GM19238 (cell line): ENCODE measurements around the gene GAGE12G.
"Not testable (repeated sequence)": the region's sequence is repeated elsewhere in the genome, so short reads cannot be mapped to it uniquely, and the experiment has no call there.

Source experiments
- DNase-seq: peaks from one replicate; pipeline ENCODE4 v3.0.0; 2011; ENCODE audit warnings: low spot score; ENCODE audit not compliant: insufficient read length

Gene GAGE12G, protein sequence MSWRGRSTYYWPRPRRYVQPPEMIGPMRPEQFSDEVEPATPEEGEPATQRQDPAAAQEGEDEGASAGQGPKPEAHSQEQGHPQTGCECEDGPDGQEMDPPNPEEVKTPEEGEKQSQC

DNA sequence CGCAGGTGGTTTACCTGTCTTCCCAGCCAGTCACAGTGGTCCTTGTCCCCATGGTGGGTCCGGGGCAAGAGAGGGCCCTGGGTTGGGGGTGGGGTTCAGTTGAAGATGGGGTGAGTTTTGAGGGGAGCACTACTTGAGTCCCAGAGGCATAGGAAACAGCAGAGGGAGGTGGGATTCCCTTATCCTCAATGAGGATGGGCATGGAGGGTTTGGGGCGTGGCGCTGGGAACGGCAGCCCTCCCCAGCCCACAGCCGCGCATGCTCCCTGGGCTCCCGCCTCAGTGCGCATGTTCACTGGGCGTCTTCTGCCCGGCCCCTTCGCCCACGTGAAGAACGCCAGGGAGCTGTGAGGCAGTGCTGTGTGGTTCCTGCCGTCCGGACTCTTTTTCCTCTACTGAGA, at the start of gene GAGE12G:
Gene GAGE12G, plus strand, starts transcription at position 301 of the 400 bp plus-strand sequence. CDS start 1,155 bp downstream, outside the sequence.
- not testable (repeated sequence) for DNase-seq

DNA sequence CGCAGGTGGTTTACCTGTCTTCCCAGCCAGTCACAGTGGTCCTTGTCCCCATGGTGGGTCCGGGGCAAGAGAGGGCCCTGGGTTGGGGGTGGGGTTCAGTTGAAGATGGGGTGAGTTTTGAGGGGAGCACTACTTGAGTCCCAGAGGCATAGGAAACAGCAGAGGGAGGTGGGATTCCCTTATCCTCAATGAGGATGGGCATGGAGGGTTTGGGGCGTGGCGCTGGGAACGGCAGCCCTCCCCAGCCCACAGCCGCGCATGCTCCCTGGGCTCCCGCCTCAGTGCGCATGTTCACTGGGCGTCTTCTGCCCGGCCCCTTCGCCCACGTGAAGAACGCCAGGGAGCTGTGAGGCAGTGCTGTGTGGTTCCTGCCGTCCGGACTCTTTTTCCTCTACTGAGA, 38.3 kb upstream of the GAGE12G start, which contains the start of gene GAGE12C:
Gene GAGE12C, plus strand, starts transcription at position 301 of the 400 bp plus-strand sequence. CDS start 1,155 bp downstream, outside the sequence.
- not testable (repeated sequence) for DNase-seq

DNA sequence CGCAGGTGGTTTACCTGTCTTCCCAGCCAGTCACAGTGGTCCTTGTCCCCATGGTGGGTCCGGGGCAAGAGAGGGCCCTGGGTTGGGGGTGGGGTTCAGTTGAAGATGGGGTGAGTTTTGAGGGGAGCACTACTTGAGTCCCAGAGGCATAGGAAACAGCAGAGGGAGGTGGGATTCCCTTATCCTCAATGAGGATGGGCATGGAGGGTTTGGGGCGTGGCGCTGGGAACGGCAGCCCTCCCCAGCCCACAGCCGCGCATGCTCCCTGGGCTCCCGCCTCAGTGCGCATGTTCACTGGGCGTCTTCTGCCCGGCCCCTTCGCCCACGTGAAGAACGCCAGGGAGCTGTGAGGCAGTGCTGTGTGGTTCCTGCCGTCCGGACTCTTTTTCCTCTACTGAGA, 28.8 kb upstream of the GAGE12G start, which contains the start of gene GAGE12D:
Gene GAGE12D, plus strand, starts transcription at position 301 of the 400 bp plus-strand sequence. CDS start 1,155 bp downstream, outside the sequence.
- DNase-seq: not testable (repeated sequence)

DNA sequence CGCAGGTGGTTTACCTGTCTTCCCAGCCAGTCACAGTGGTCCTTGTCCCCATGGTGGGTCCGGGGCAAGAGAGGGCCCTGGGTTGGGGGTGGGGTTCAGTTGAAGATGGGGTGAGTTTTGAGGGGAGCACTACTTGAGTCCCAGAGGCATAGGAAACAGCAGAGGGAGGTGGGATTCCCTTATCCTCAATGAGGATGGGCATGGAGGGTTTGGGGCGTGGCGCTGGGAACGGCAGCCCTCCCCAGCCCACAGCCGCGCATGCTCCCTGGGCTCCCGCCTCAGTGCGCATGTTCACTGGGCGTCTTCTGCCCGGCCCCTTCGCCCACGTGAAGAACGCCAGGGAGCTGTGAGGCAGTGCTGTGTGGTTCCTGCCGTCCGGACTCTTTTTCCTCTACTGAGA, 19.2 kb upstream of the GAGE12G start, which contains the start of gene GAGE12E:
Gene GAGE12E, plus strand, starts transcription at position 301 of the 400 bp plus-strand sequence. CDS start 1,155 bp downstream, outside the sequence.
- not testable (repeated sequence) for DNase-seq

DNA sequence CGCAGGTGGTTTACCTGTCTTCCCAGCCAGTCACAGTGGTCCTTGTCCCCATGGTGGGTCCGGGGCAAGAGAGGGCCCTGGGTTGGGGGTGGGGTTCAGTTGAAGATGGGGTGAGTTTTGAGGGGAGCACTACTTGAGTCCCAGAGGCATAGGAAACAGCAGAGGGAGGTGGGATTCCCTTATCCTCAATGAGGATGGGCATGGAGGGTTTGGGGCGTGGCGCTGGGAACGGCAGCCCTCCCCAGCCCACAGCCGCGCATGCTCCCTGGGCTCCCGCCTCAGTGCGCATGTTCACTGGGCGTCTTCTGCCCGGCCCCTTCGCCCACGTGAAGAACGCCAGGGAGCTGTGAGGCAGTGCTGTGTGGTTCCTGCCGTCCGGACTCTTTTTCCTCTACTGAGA, 9.7 kb upstream of the GAGE12G start, which contains the start of gene GAGE12F:
Gene GAGE12F, plus strand, starts transcription at position 301 of the 400 bp plus-strand sequence. CDS start 1,155 bp downstream, outside the sequence.
- DNase-seq: not testable (repeated sequence)

DNA sequence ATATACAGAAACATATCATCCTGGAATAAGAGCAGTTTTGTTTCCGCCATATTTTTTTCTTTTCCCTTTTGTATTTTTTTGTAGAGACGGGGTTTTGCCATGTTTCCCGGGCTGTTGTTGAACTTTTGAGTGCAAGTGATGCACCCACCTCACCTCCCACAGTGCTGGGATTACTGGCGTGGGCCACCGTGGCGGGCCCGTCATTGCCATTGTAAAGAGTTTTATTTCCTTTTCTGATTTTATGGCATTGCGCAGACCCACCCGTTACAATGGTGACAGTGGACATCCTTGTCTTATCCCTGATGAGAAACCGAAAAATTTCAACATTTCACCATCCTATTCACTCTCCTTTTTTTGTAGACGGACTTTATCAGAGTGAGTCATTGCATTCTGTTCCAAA, 1.5 kb upstream of the GAGE12G start:
- not testable (repeated sequence) for DNase-seq

DNA sequence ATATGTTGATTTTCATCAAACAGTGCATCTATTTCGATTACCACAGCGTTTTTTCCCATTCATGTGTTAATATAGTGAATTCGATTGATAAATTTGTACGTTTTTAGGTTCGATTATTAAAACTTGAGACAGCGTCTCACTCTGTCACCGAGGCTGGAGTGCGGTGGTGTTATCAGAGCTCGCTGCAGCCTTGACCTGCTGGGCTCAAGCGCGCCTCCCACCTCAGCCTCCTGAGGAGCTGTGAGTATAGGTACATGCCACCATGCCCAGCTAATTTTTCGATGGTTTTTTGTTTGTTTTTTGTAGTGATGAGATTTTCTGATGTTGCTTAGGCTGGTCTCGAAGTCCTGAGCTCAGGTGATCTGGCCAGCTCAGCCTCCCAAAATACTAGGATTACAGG, 1.0 kb upstream of the GAGE12G start:
- DNase-seq: not testable (repeated sequence)

DNA sequence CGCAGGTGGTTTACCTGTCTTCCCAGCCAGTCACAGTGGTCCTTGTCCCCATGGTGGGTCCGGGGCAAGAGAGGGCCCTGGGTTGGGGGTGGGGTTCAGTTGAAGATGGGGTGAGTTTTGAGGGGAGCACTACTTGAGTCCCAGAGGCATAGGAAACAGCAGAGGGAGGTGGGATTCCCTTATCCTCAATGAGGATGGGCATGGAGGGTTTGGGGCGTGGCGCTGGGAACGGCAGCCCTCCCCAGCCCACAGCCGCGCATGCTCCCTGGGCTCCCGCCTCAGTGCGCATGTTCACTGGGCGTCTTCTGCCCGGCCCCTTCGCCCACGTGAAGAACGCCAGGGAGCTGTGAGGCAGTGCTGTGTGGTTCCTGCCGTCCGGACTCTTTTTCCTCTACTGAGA, 9.4 kb downstream of the GAGE12G start, which contains the start of gene GAGE12H:
Gene GAGE12H, plus strand, starts transcription at position 301 of the 400 bp plus-strand sequence. CDS start 1,155 bp downstream, outside the sequence.
- not testable (repeated sequence) for DNase-seq

DNA sequence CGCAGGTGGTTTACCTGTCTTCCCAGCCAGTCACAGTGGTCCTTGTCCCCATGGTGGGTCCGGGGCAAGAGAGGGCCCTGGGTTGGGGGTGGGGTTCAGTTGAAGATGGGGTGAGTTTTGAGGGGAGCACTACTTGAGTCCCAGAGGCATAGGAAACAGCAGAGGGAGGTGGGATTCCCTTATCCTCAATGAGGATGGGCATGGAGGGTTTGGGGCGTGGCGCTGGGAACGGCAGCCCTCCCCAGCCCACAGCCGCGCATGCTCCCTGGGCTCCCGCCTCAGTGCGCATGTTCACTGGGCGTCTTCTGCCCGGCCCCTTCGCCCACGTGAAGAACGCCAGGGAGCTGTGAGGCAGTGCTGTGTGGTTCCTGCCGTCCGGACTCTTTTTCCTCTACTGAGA, 19.0 kb downstream of the GAGE12G start, which contains the start of gene GAGE2A:
Gene GAGE2A, plus strand, starts transcription at position 301 of the 400 bp plus-strand sequence. CDS start 1,155 bp downstream, outside the sequence.
- not testable (repeated sequence) for DNase-seq

DNA sequence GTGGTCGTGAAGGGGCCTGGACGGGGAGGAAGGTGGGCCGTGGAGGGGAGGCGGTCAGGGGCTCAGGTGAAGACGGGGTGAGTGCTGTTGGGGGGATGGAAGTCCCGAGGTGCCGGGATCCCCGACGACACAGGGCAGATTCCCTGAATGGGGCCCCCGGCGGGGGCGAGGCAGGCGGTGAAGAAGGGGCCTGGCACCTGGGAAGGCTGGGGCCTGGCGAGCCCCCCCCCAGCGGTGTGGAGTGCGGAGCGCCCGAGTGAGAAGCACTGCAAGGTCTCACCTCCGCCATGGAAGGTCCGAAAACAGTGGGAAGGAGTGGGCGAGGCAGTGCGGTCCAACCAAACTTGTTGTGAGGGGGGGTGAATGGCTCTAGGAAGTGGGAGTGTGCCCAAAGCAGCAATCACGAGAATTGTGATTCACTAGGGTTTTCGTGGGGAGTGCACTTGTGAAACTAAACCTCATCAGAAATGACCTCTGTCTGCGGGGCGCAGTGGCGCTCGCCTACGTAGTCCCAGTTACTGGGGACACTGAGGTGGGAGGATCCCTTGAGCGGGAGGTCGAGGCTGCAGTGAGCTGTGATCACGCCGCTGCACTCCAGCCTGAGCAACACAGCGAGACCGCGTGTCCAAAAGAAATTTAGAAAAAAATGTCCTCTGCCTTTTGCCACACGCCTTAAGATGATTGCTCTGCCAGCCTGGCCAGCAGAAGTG, 19.7 kb downstream of the GAGE12G start:
- DNase-seq: not testable (repeated sequence)

DNA sequence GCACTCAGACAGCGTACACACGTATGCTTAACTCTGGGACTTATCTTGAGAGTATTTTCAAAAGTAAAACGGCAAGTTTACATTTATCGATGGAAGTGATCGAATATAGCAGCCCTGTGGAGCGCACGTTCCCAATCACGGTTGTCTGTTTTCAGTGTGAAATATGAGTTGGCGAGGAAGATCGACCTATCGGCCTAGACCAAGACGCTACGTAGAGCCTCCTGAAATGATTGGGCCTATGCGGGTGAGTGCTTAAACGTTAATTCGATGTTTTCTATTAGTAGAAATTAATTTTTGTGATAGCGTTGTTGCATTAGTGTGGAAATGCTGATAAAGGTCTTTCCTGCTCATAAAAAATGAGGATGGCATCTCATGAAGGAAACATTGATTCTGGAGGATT, 20.3 kb downstream of the GAGE12G start:
- not testable (repeated sequence) for DNase-seq

DNA sequence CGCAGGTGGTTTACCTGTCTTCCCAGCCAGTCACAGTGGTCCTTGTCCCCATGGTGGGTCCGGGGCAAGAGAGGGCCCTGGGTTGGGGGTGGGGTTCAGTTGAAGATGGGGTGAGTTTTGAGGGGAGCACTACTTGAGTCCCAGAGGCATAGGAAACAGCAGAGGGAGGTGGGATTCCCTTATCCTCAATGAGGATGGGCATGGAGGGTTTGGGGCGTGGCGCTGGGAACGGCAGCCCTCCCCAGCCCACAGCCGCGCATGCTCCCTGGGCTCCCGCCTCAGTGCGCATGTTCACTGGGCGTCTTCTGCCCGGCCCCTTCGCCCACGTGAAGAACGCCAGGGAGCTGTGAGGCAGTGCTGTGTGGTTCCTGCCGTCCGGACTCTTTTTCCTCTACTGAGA, 28.5 kb downstream of the GAGE12G start, which contains the start of gene GAGE1:
Gene GAGE1, plus strand, starts transcription at position 301 of the 400 bp plus-strand sequence. CDS start 1,155 bp downstream, outside the sequence.
- DNase-seq: not testable (repeated sequence)

DNA sequence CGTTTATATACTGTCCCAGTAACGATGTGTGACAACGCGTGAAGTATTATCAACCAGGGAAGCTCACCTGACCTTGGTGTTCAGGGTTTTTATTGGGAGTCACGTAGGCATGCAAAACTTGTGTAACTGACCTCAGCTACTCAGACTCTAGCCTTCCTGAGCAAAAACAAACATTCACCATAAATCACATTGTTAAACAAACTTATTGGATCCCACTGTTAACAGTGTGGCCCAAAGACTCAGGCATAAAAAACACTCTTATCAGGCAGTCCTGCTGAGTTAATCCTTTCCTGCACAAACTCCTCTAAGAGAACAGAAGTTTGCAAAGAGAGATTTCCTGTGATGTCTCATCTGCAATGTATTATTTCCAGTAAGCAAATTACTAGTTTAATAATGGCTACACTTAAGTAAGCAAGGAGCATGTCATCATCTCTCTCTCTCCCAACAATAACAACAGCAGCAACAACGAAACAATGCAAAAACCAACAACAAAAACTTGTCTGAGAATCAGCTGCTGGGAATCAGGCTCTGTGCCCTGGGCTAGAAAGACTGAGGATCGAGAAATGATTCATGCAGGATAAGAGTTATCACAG, 40.6 kb downstream of the GAGE12G start:
- DNase-seq: no peak

DNA sequence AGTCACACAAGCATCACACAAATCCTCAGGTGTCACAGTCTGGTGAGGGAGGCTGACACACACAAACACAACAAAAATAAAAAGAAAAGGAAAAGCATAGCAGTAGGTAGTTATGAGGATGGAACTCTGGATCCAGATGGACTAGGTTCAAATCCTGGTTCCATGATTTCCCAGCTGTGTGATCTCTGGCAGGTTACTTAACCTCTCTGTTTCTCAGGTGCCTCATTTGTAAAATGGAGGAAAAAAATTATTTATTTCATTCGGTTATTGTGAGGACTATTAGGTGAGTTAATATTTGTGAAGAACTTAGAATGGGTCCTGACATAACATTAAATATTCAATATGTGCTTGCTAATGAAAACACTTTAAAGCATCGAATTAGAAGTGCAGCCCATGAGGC, 48.4 kb downstream of the GAGE12G start:
- no peak for DNase-seq
